GM19043 (cell line): ENCODE measurements around the gene TBC1D23.
A peak's percentile ranks its signal among the peaks of the same experiment; 100 is the strongest.
"Not testable (repeated sequence)": the region's sequence is repeated elsewhere in the genome, so short reads cannot be mapped to it uniquely, and the experiment has no call there.

ENCODE experiments used
- ATAC-seq: cut with Tn5 transposase; IDR thresholded peaks from one replicate; pipeline ENCODE4 v1.9.1; 2021; ENCODE audit warnings: low read depth; ENCODE audit not compliant: unreplicated experiment

Gene TBC1D23

DNA sequence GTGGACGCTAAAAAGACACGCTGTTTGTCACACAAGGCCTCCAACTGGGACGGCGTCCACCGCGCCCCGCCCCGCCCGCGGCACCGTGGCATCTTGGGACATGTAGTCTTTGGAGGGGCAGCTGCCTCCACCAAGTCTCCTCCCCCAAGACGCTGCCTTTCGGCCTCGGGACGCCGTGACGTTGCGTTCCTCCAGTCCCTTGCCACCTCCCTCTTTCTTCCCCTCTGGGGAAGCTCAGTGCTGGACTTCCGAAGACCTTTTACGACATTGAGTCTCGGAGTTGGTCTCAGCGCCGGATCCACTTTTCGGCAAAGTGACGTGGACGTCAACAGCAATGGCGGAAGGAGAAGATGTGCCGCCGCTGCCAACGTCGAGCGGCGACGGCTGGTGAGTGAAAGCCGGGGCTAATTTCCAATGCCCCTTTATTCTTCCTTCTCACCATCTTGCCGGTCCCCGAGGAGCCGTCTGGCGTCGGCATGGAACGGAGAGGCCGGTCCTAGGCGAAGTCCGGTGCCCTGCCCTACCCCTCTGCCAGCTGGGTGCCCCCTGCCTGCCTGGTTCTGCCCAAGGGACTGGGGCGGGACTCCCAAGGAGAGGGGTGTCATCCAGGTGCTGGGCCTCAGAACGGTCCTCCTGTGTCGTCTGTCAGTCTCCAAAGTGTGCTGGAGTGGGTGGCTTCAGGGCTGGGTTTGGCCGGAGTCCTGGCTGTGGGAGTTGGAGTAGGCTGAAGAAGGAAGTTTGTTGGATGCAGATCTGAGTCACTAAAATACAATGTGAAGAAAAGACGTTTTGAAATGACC is at the start of gene TBC1D23:
Gene TBC1D23 (plus strand): TSS at position 308 of the 800 bp plus-strand sequence. CDS start 27 bp downstream, at position 335.
- ATAC-seq, result peak; percentile 100

DNA sequence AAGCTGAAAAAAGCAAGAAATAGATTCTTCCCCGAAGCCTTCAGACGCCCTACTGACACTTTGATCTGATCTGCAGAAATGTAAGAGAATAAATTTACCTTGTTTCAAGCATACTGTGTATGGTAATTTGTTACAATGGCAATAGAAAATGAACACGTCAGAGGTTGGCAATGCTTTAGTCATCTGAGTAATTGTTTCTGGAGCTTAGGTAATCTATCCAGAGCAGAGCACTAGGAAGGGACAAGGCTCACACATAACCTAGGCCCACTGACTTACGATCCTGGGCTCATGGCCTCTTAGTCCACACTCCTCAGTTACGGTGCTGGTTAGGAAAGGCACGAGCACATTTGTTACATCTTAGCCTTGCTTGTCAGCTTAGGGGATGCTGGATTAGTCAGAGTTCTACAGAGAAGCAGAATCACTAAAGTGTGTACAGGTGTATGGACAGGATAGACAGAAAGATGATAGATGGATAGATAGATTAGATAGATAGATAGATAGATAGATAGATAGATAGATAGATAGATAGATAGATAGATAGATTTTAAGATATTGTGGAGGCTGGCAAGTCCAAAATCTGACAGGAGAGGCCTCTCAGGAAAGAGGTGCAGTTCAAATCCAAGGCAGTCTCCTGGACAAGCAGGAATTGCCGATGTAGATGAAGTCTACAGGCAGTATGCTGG is 46.8 kb upstream of the TBC1D23 start:
- ATAC-seq, result no peak

GRCh38 chr3:100214574-100214964 is 46.2 kb upstream of the TBC1D23 start:
- no peak for ATAC-seq

- no peak for ATAC-seq
These were observed 44.1 kb upstream of the TBC1D23 start for GRCh38 chr3:100216713-100217112.

DNA sequence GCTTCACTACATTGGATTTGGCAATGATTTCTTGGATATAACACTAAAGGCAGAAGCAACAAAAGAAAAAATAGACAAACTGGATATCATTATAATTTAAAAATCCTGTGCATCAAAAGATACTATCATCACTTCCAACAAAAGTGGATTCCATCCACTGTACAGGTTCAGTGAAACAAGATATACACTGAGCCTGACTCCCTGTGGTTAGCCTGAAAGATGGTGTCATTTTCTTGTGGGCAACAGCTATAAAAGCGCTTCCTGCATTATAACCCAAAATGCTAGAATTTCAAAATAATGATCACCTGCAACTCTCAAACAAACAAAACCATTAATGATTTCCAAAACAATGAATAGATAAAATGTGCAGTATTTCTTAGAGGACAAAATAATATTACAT is 39.6 kb upstream of the TBC1D23 start:
- ATAC-seq, result no peak

DNA sequence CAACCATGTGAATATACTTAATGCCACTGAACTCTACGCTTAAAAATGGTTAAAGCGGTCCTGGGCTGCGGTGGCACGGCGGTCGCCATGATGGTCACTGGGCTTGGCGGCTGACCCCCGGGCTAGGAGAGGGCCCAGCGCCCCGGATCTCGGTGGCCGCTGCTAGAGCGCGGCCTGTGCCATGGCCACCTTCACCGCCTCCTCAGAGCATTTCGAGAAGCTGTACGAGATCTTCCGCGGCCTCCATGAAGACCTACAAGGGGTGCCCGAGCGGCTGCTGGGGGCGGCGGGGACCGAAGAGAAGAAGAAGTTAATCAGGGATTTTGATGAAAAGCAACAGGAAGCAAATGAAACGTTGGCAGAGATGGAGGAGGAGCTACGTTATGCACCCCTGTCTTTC is 35.6 kb upstream of the TBC1D23 start:
- no peak for ATAC-seq

- ATAC-seq, result no peak
These were observed 34.9 kb upstream of the TBC1D23 start for GRCh38 chr3:100225883-100226282.

- no peak for ATAC-seq
These were observed 33.9 kb upstream of the TBC1D23 start for GRCh38 chr3:100226712-100227429.

DNA sequence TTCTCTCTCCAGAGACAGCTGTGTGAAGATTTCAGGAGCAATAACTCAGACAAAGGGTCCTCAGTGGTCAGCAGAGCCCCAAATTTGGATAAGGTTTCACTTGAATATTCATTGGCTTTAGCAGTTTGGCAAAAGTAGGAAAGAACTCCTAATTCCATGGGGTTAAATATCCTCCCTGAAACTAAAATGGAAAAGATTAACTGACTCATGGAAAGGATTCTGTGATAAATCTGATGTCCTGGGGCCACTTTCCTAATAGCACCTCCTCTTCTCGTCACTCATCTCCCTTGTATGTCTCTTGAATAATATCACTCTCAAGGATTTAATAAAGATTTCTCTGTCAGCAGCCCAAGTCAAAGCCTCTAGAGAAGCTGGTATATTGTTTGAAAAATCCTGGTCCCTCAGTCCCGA is 33.3 kb upstream of the TBC1D23 start:
- no peak for ATAC-seq

DNA sequence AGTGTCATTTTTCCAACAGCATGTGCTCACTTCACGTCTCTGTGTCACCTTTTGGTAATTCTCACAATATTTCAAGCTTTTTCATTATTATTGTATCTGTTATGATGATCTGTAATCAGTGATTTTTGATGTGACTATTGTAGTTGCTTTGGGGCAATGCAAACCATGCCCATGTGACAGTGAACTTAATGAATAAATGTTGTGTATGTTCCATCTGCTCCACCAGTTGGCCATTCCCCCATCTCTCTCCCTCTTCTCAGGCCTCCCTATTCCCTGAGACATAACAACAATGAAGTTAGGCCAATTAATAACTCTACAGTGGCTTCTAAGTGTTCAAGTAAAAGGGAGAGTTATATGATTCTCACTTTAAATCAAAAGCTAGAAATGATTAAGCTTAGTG is 32.5 kb upstream of the TBC1D23 start:
- ATAC-seq, result no peak

GRCh38 chr3:100229188-100229587 is 31.6 kb upstream of the TBC1D23 start:
- ATAC-seq, result not testable (repeated sequence)

DNA sequence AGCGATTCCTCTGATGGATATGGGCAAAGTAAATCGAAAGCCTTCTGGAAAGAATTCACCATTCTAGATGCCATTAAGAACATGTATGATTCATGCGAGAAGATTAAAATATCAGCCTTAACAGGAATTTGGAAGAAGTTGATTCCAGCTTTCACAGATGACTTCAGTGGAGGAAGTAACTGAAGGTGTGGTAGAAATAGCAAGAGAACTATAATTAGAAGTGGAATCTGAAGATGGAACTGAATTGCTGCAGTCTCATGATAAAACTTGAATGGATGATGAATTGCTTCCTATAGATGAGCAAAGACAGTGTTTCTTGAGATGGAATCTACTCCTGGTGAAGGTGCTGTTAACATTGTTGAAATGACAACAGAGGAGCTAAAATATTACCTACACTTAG is 30.1 kb upstream of the TBC1D23 start:
- ATAC-seq, result no peak

DNA sequence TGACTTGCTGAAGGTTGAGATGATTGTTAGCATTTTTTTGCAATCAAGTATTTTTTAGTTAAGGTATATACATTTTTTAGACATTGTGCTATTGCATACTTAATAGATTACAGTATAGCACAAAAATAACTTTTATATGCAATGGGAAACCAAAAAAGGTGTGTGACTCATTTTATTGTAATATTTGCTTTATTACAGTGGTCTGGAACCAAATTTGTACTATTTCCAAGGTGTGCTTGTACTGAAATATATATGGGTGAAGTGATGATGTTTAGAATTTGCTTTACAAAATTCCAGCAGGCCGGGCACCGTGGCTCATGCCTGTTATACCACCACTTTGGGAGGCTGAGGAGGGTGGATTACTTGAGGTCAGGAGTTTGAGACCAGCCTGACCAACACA is 29.1 kb upstream of the TBC1D23 start:
- no peak for ATAC-seq

DNA sequence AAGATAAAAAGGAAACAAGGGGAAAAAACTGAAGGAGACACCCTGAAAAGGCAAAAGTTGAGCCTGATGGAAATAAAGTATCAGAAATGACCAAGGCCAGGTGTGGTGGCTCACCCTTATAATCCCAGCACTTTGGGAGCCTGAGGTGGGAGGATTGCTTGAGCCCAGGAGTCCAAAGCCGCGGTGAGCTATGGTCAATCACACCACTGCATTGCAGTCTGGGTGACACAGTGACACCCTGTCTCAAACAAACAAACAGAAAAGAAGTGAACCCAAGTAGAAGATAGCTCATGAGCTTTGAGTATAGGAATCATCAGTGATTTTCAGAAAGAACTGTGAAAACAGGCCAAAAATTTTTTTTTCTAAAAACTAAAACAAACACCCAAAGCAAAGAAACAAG is 26.4 kb upstream of the TBC1D23 start:
- ATAC-seq, result no peak

GRCh38 chr3:100238599-100238998 is 22.2 kb upstream of the TBC1D23 start:
- ATAC-seq, result no peak

- not testable (repeated sequence) for ATAC-seq
These were observed 18.3 kb upstream of the TBC1D23 start for GRCh38 chr3:100242471-100242870.

DNA sequence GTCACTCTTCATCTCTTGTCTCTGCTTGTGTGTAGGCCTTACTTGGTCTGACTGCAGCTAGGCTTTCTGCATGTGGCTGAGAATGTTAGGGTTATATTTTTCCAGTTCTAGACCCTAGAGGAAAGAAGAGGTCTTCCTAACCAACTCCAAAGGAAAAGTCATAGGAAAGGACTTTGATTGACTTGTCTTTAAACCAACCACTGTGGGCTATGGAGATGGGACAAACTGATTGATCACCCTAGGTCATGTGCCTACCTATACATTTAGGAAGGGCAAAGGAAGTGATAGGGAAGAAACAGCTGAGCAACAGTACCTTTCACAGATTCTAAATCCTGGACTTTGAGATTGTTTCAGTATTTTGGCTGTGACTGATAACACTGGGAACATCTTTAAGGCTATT is 16.5 kb upstream of the TBC1D23 start:
- ATAC-seq, result no peak

GRCh38 chr3:100245136-100245535 is 15.7 kb upstream of the TBC1D23 start:
- ATAC-seq, result no peak

GRCh38 chr3:100245927-100246326 is 14.9 kb upstream of the TBC1D23 start:
- ATAC-seq, result no peak

GRCh38 chr3:100246999-100247398 is 13.8 kb upstream of the TBC1D23 start:
- ATAC-seq, result no peak

DNA sequence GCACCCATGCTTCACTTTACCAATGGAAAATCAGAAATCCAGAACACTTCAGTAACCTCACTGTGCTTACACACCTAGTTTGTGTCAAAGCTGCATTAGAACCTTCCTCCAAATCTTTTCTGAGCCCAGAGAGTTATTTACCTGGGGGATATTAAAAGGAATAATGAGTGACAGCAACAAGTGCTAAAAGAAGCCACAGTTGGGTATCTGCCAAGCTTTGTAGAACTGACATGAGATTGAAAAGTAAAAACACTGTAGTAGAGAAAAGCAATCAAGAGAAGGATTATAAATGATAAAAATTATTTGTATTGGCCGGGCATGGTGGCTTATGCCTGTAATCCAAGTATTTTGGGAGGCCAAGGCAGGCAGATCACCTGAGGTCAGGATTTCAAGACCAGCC is 8.8 kb upstream of the TBC1D23 start:
- ATAC-seq, result no peak
